Upper lobe of left lung (tissue), 6 donors: Measurements from ENCODE around the gene LHFPL2. TPM values are rescaled to one million over a fixed set of nuclear protein-coding genes. Genes with fewer than 3 reads are reported as not detected.

ENCODE experiments used
- ATAC-seq, 2 donors: fragments of 200-7000 bp; cut with Tn5 transposase; one replicate each; pipeline ENCODE4 v1.9.1; 2022; ENCODE audit warnings: mild to moderate bottlenecking in 2 of 2, moderate library complexity in 2 of 2; ENCODE audit not compliant: low FRiP score in 2 of 2
- DNase-seq, 2 donors: peaks; one replicate each; pipeline ENCODE4 v3.0.0-alpha.2; 2019 to 2020
- H3K27ac ChIP-seq, 4 donors: fragments of 200-600 bp; sonication (generic); one replicate each; pipeline ENCODE4 v1.5.1; 2016 to 2019
- H3K27me3 ChIP-seq, 4 donors: fragments of 200-600 bp; sonication (generic); one replicate each; pipeline ENCODE4 v1.5.1; 2017 to 2019
- H3K36me3 ChIP-seq, 4 donors: fragments of 200-600 bp; sonication (generic); one replicate each; pipeline ENCODE4 v1.5.1; 2016 to 2019
- H3K4me1 ChIP-seq, 4 donors: fragments of 200-600 bp; sonication (generic); one replicate each; pipeline ENCODE4 v1.5.1; 2018 to 2019
- H3K4me3 ChIP-seq, 4 donors: fragments of 200-600 bp; sonication (generic); one replicate each; pipeline ENCODE4 v1.5.1; 2017 to 2019; ENCODE audit warnings: mild to moderate bottlenecking in 2 of 4, moderate library complexity in 1 of 4
- H3K9me3 ChIP-seq, 4 donors: fragments of 200-600 bp; sonication (generic); one replicate each; pipeline ENCODE4 v1.5.1; 2018 to 2019
- EP300 ChIP-seq, 4 donors: sonication (generic); formaldehyde crosslinking; IDR thresholded peaks; one replicate each; pipeline ENCODE4 v1.5.1; 2017; ENCODE audit warnings: antibody characterized with exemption in 4 of 4, control low read depth in 2 of 4
- POLR2A ChIP-seq, 4 donors: fragments of 450-650 bp; IDR thresholded peaks; one replicate each; pipeline ENCODE4 v1.5.1; 2016 to 2017; ENCODE audit warnings: antibody characterized with exemption in 4 of 4, mild to moderate bottlenecking in 2 of 4
- POLR2AphosphoS5 ChIP-seq, 2 donors: sonication (generic); formaldehyde crosslinking; IDR thresholded peaks; one replicate each; pipeline ENCODE4 v1.5.1; 2017; ENCODE audit warnings: antibody characterized with exemption in 2 of 2
- WGBS, 2 donors: methylation state at CpG; one replicate each; pipeline ENCODE4 v1.1.5; 2017 to 2018; 5-methylcytosine and 5-hydroxymethylcytosine counted together
- total RNA-seq, 6 donors: library from RNA; depleted of rRNA in 4 of 6; stranded (reverse); fragments of >200 nt in 4 of 6; gene quantifications; one replicate each; pipeline versions ENCODE4 v1.1.0 to v1.2.1, GENCODE V29; 2016 to 2021
- TF ChIP-seq, protein P1 (sequence below), 6 experiments: fragments of 450-650 bp in 4 of 6; fragments of 200-600 bp in 2 of 6; sonication (generic) in 2 of 6; IDR thresholded peaks; one replicate each; pipeline ENCODE4 v1.5.1; 2016 to 2019; ENCODE audit warnings: antibody characterized with exemption in 6 of 6
- donor health status: DM: no; HTN: no; CAD: no; lungs with moderate emphysema.
- donor health status: DM: no; HTN: yes; CAD: no; lungs with severe emphysema.

The LHFPL2 gene
- total RNA-seq, 6 donors from 2014 or later, result 17.3 to 69.5 (median 32.9) TPM

DNA sequence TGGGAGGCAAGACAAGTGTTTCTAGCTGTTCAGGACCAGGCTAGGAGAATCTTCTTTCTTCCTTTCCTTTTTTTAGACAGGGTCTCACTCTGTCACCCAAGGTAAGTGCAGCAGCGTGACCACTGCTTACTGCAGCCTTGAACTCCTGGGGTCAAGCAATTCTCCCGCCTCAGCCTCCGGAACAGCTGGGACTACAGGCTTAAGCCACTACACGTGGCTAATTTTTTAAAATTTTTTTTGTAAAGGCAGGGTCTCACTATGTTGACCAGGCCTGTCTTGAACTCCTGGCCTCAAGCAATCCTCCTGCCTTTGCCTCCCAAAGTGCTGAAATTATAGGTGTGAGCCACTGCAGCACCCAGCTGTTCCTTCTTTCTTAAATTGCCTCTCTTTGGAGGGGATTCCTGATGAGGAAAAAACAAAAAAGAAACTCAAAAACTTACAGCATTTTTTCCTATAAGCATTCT lies 53.1 kb downstream of the LHFPL2 start:
- ATAC-seq (no peak), DNase-seq (no peak)
- Histone ChIP-seq H3K27me3 (no peaks in the 10 kb centered on the region), H3K27ac (no peak overlapping the region), H3K4me1 (peaks cover 11 to 28% (median 20%) of the 10 kb centered on the region in 4 donors), H3K4me3 (no peak overlapping the region), H3K36me3 (no peaks in the 10 kb centered on the region), H3K9me3 (no peaks in the 10 kb centered on the region)
- TF ChIP-seq POLR2A (IDR thresholded peaks at IDR 0.05), result no peak
- no peak for TF ChIP-seq EP300 (IDR thresholded peaks at IDR 0.05)
- no peak for TF ChIP-seq POLR2AphosphoS5 (IDR thresholded peaks at IDR 0.05)
- TF ChIP-seq, protein P1, sequence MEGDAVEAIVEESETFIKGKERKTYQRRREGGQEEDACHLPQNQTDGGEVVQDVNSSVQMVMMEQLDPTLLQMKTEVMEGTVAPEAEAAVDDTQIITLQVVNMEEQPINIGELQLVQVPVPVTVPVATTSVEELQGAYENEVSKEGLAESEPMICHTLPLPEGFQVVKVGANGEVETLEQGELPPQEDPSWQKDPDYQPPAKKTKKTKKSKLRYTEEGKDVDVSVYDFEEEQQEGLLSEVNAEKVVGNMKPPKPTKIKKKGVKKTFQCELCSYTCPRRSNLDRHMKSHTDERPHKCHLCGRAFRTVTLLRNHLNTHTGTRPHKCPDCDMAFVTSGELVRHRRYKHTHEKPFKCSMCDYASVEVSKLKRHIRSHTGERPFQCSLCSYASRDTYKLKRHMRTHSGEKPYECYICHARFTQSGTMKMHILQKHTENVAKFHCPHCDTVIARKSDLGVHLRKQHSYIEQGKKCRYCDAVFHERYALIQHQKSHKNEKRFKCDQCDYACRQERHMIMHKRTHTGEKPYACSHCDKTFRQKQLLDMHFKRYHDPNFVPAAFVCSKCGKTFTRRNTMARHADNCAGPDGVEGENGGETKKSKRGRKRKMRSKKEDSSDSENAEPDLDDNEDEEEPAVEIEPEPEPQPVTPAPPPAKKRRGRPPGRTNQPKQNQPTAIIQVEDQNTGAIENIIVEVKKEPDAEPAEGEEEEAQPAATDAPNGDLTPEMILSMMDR (IDR thresholded peaks at IDR 0.05), result no peak
- 83 to 87% methylated on average over 4 of the region's 4 CpGs for WGBS, 2 donors

DNA sequence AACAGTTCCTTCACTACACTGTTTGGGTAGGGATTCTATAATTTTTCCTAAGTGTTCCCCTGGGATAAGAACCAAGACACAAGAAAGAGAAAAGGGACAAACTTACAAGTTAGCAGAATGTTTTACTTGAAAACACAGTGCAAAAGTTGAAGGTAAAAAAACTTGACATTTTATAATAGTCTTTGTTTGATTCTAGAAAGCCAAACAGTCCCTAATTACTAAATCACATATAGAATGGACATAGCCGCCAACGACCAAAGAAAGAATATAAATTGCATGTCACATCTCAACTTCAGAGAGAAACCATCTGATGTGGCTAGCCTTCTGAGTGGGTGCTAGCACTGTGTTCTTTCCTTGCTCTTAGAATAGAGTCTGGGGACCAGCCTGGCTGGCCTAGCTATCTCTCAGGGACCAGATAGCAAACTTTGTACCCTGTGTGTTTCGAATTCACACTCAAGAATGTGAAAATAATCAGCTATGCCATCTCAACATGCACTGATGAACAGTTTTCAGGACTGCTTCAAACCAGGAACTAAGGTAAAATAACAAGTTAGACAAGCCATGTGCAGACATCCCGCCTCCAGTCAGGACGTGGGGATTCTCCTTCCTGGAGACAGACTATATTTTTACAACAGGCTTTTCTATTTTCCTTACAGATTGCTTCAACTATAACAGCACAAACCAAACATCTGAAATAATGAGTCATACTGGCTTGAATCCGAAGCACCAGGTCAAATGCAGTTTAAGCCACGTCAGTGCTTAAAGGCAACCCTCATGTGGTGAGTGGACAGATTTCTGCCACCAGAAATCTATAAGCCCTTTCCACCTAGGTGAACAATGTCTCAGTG lies 53.7 kb downstream of the LHFPL2 start:
- Histone ChIP-seq H3K36me3 (no peaks in the 10 kb centered on the region), H3K4me1 (peaks cover 11 to 28% (median 20%) of the 10 kb centered on the region in 4 donors), H3K9me3 (no peaks in the 10 kb centered on the region), H3K4me3 (no peak overlapping the region), H3K27ac (peak overlapping the region in 1 of 4 donors; percentile 36), H3K27me3 (no peaks in the 10 kb centered on the region)
- ATAC-seq (peak; percentile 75 to 89), DNase-seq (no peak)
- 55 to 59% methylated on average over 7 of the region's 7 CpGs for WGBS, 2 donors
- TF ChIP-seq POLR2AphosphoS5 (IDR thresholded peaks at IDR 0.05) (peak in 1 of 2 donors; percentile 14), EP300 (IDR thresholded peaks at IDR 0.05) (no peak)

DNA sequence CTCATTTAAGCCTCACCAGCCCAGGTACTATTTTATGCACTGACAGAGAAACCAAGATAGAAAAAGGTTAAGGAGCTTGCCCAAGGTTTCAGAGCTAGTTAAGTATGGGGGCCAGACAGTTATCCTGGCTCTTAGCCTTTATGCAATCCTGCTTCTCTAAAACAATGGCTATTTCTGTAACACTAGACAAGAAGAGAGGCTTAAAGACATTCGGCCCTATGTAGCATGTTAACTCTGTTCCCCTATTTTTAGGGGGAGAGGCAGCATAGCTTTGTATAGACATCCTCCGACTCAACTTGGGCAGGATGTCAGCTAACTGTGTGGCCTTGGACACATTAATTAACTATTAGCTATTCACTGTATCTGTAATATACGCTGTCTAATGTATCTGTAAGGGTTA lies 54.6 kb downstream of the LHFPL2 start:
- no peaks in the 10 kb centered on the region for H3K36me3 ChIP-seq
- H3K27ac ChIP-seq, result no peak overlapping the region
- DNase-seq (no peak), ATAC-seq (no peak)
- TF ChIP-seq POLR2AphosphoS5 (IDR thresholded peaks at IDR 0.05) (no peak), POLR2A (IDR thresholded peaks at IDR 0.05) (no peak), EP300 (IDR thresholded peaks at IDR 0.05) (no peak)
- TF ChIP-seq, protein P1 (IDR thresholded peaks at IDR 0.05), result no peak
- WGBS, 2 donors, result 60 to 81% methylated on average over 3 of the region's 3 CpGs
- peaks cover 11 to 28% (median 20%) of the 10 kb centered on the region in 4 donors for H3K4me1 ChIP-seq
- H3K4me3 ChIP-seq, result no peak overlapping the region
- H3K9me3 ChIP-seq, result no peaks in the 10 kb centered on the region
- H3K27me3 ChIP-seq, result no peaks in the 10 kb centered on the region

DNA sequence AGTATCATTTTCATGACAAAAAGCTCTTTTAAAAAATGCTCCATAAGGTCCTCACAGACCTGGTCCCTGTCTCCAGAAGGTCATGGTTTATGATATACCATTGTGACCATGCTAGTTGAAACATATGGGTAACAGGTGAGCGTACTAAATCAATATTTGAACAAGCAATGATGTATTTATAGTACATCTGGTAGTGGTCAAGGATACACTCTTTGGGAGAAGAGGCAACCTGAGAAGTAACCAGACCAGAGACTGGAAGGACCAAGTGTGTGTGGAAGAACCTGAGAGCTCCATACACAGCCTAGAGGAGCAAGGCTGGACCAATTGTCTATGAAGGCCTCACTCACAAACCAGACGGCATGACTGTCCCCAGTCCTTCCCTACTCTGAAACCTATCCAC lies 55.1 kb downstream of the LHFPL2 start:
- Histone ChIP-seq H3K27me3 (no peaks in the 10 kb centered on the region), H3K4me3 (no peak overlapping the region), H3K9me3 (no peaks in the 10 kb centered on the region), H3K27ac (no peak overlapping the region), H3K4me1 (peaks cover 13 to 28% (median 21%) of the 10 kb centered on the region in 4 donors), H3K36me3 (no peaks in the 10 kb centered on the region)
- TF ChIP-seq POLR2A (IDR thresholded peaks at IDR 0.05) (no peak), EP300 (IDR thresholded peaks at IDR 0.05) (no peak), POLR2AphosphoS5 (IDR thresholded peaks at IDR 0.05) (no peak)
- TF ChIP-seq, protein P1 (IDR thresholded peaks at IDR 0.05), result no peak
- DNase-seq, result no peak
- no peak for ATAC-seq
- 97 to 98% methylated on average over 2 of the region's 2 CpGs for WGBS, 2 donors

DNA sequence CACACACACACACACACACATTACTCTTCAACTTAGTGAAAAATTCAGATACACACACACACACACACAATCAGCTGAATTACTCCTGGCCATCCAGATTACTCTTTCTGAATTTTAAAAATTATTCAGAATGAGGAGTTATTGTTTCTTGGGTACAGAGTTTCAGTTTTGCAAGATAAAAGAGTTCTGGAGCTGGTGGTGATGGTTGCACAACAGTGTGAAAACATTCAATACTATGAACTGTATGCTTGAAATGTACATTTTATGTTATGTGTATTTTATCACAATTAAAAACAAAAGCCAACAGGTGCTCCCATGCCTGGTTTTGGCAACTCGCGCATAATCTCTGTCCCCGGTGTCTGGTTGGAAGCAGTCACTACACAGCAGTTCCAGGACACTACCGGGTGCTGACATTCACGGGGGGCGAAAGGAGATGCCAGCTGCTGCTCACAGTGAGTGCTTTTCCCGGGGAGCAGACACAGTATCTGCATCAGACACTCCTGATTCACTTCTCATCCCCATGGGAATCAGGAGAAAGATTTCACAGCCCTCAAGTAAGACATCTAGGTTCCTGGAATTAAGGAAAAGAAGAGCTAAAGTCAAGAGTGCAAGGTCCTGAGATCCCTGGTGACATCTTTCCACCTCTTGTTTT lies 55.7 kb downstream of the LHFPL2 start:
- TF ChIP-seq POLR2AphosphoS5 (IDR thresholded peaks at IDR 0.05), result no peak
- TF ChIP-seq, protein P1 (IDR thresholded peaks at IDR 0.05), result no peak
- no peak for TF ChIP-seq POLR2A (IDR thresholded peaks at IDR 0.05)
- no peak for TF ChIP-seq EP300 (IDR thresholded peaks at IDR 0.05)
- Histone ChIP-seq H3K9me3 (no peaks in the 10 kb centered on the region), H3K27me3 (no peaks in the 10 kb centered on the region), H3K27ac (no peak overlapping the region), H3K4me3 (no peak overlapping the region), H3K4me1 (peaks cover 13 to 28% (median 24%) of the 10 kb centered on the region in 4 donors), H3K36me3 (no peaks in the 10 kb centered on the region)
- no peak for DNase-seq
- 92 to 94% methylated on average over 7 of the region's 7 CpGs for WGBS, 2 donors
- ATAC-seq, result no peak
